AG04450 (cell line): ENCODE results near the gene RTBDN. TPM values are rescaled to one million over a fixed set of nuclear protein-coding genes. Genes with fewer than 3 reads are reported as not detected.
A peak's percentile ranks its signal among the peaks of the same experiment; 100 is the strongest.

ENCODE experiments used
- CTCF ChIA-PET: fragments of 300-600, 350-600 bp; formaldehyde crosslinking; extraction: SDS; loops from one replicate; lab custom pipeline; 2022; ENCODE audit warnings: antibody characterized with exemption, inconsistent platforms; lab: Charles Lee
- POLR2A ChIA-PET: fragments of 350-600 bp; formaldehyde crosslinking; extraction: SDS; loops from one replicate; lab custom pipeline; 2021; ENCODE audit warnings: antibody characterized with exemption, inconsistent platforms; lab: Yijun Ruan, JAX
- DNase-seq: peaks from one replicate; pipeline ENCODE4 v3.0.0-alpha.2; 2011; ENCODE audit warnings: low read depth, low spot score
- H3K27ac ChIP-seq: one replicate; pipeline ENCODE4 v1.5.1; 2012; ENCODE audit warnings: low read depth, low read length, control low read depth
- H3K27me3 ChIP-seq: one replicate; pipeline ENCODE4 v1.6.0; 2012; ENCODE audit warnings: low read length; ENCODE audit not compliant: control insufficient read depth, insufficient read depth
- H3K4me3 ChIP-seq: 2 replicates; pipeline ENCODE4 v1.5.1; 2011; ENCODE audit warnings: mild to moderate bottlenecking, low read depth, low read length, control low read depth
- H3K9me3 ChIP-seq: 2 replicates; pipeline ENCODE4 v1.5.1; 2012; ENCODE audit warnings: low read length; ENCODE audit not compliant: control insufficient read depth, insufficient read depth
- polyA plus RNA-seq: library from polyadenylated mRNA; depleted of rRNA; stranded (reverse); fragments of >200 nt; gene quantifications from 2 replicates; pipeline ENCODE4 v1.2.3, GENCODE V29; 2011
- TF ChIP-seq, protein P1 (sequence below): IDR thresholded peaks from 2 replicates; pipeline ENCODE4 v1.5.1; 2011; ENCODE audit warnings: low read depth, low read length, control low read depth, inconsistent platforms

Gene RTBDN
- polyA plus RNA-seq, 1 experiment, result not detected

DNA sequence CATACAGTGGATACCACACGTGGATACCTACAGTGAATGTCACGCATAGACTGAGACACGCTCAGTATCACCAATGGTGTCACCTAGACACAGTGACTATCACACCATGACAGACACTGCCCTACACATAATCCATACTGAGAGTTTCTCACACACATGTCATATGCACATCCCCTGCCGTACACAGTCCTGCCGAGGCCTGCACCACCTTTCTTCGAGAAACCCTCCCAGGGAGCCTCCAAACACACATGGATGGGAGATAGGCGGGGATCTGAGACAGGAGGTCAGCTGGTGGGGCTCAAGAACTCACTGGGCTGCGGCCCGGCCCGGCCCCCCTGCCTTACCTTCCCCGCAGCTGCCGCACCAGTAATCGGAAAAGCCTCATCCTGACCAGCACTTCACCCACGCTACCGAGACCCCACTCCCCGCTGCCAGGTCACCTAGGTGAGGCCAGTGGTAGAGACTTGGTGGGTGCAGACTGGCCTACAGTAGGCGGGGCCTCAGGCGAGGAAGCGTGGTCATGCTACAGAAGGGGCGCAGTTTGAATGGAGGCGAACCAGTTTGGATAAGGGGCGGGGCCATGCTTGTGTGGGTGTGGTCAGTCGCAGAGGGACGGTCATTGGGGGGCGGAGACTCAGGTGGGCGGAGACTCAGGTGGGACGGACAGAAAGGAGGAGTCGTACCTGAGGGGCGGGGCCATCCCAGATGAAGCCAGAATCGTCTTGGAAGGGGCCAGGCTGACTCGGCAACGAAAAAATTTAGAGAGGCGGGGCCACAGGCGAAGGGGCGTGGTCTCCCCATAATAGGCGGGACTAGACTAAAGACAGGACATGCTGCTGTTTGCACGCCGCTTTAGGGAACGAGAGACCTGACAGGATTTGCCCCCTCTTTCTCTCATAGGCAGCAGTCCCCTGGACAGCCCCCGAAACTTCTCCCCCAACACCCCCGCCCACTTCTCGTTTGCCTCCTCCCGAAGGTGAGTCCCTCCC is 6.0 kb upstream of the RTBDN start:
- Histone ChIP-seq H3K27ac (no peak overlapping the region), H3K9me3 (peaks cover 5% of the 10 kb centered on the region; the same call in 1 of the 2 replicates), H3K4me3 (peak overlapping the region; percentile 43), H3K27me3 (peaks cover 67% of the 10 kb centered on the region)
- POLR2A ChIA-PET, result no interaction called here
- TF ChIP-seq, protein P1, sequence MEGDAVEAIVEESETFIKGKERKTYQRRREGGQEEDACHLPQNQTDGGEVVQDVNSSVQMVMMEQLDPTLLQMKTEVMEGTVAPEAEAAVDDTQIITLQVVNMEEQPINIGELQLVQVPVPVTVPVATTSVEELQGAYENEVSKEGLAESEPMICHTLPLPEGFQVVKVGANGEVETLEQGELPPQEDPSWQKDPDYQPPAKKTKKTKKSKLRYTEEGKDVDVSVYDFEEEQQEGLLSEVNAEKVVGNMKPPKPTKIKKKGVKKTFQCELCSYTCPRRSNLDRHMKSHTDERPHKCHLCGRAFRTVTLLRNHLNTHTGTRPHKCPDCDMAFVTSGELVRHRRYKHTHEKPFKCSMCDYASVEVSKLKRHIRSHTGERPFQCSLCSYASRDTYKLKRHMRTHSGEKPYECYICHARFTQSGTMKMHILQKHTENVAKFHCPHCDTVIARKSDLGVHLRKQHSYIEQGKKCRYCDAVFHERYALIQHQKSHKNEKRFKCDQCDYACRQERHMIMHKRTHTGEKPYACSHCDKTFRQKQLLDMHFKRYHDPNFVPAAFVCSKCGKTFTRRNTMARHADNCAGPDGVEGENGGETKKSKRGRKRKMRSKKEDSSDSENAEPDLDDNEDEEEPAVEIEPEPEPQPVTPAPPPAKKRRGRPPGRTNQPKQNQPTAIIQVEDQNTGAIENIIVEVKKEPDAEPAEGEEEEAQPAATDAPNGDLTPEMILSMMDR, result no peak
- no peak for DNase-seq
- CTCF ChIA-PET, result no interaction called here

DNA sequence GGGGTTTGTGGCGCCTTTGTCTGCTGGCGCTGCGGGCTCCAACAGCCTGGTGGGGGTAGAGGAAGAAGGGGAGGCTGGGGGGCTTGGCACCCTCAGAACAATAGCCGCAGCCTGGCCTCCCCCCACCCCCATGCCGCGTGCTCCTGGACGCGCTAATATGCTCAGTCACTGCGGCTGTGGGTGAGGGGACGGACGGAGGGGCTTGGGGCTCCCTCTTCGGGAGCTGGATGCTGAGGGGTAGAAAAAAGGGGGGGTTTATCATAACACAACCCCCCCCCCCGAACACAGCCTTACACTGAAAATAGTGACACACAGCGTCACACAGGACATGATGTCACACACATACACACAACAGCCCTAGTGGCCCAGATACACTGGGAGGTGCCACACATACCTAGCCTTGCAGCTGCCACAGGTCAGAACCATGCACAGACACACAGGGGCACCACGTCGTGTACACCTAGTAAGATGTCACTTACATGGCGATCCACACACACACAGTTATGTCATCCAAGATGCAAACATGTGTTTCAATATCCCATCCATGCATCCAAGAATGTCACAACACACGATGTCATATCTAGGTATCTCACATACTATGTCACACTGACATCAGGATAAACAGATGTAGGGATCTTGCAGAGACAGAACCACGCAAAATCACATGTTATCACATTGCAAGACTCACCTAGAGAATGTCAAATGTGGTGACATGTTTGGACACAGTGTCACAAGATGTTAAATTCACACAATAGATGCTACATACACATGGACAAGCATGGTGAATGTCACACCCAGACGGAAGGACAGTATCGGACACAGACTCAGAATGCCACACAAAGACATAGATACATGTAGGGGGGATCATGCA is 4.7 kb upstream of the RTBDN start:
- Histone ChIP-seq H3K9me3 (peaks cover 5% of the 10 kb centered on the region; the same call in 1 of the 2 replicates), H3K4me3 (no peak overlapping the region), H3K27ac (no peak overlapping the region), H3K27me3 (peaks cover 79% of the 10 kb centered on the region)
- TF ChIP-seq, protein P1, result no peak
- ChIA-PET POLR2A (no interaction called here), CTCF (no interaction called here)
- no peak for DNase-seq

DNA sequence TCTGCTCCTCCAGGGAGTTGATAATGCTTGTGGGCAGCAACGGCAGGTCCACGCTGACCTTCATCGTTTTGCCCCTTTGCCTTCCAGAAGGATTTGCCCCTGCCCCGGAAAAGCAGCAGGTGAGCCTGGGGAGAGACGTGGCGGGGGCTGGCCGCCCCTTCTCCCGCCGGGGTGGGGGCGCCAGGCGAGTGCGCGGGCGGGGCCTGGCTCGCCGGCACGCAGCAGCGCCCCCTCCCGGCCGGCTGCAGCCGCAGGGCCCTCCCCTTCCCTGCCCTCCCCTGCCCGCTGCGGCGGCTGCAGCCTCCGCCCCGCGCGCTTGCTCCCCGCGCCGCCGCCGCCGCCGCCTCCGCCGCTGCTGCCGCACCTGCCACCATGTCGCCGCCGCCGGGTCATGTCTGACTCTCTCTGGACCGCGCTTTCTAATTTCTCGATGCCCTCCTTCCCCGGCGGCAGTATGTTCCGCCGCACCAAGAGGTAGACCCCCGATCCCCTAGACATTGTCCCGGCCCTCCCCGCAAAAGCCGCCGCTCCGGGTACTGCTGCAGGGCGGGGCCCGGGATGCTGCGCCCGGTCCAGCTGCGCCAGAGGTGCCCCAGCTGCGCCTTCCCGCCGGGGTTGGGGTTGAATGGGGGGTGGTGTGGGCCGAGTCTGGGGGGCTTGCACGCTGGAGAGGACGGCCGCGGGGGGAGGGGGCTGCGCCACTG is 4.0 kb upstream of the RTBDN start, which contains the start of gene MAST1:
TSS of gene MAST1 (plus strand) at position 334 of the 704 bp plus-strand sequence. CDS start at position 392, 58 bp downstream.
- CTCF ChIA-PET, result no interaction called here

DNA sequence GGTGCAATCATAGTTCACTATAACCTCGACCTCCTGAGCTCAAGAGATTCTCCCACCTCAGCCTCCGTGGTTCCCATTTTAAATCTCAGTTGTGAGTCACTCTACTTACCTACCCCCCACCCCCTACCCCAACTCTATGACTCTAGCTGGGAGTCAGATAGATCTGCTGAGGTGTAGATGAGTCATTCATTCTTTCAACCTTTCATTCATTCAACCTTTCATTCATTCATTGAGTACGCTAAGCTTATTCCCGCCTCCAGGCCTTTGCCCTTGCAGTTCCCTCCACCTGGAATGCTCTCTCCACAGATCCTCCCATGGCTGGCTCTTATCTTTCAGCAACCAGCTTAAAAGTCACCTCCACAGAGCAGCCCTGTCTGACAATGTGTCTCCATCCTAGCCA is 2.8 kb upstream of the RTBDN start:
- Histone ChIP-seq H3K4me3 (no peak overlapping the region), H3K27me3 (peaks cover 82% of the 10 kb centered on the region), H3K27ac (no peak overlapping the region), H3K9me3 (peaks cover 5% of the 10 kb centered on the region; the same call in 1 of the 2 replicates)
- CTCF ChIA-PET, result interaction anchor here (0.5 to 1.4 kb wide), 5 partner anchors 10 to 71 kb away, joined by 4 to 10 read pairs (median 5); no protein-coding TSS in a partner anchor
- TF ChIP-seq, protein P1, result no peak
- DNase-seq, result no peak
- POLR2A ChIA-PET, result interaction anchor here (0.7 kb wide), 1 partner anchor 96 kb away, joined by 3 read pairs; the partner anchor contains the start of gene FARSA

More for the DNA sequence above, 4.0 kb upstream of the RTBDN start, which contains the start of gene MAST1:
- no peak for DNase-seq
- no peak within 1 kb of the TSS for H3K27ac ChIP-seq
- peaks cover 82% of the 10 kb centered on the region for H3K27me3 ChIP-seq
- H3K9me3 ChIP-seq, result peaks cover 5% of the 10 kb centered on the region; the same call in 1 of the 2 replicates
- TF ChIP-seq, protein P1, result no peak
- POLR2A ChIA-PET, result no interaction called here
- peak within 1 kb of the TSS; percentile 35 for H3K4me3 ChIP-seq
